RWPE1 (cell line): ENCODE measurements around the gene HS6ST3.

ENCODE experiments used
- CTCF ChIA-PET: fragments of 350-600 bp; sonication (Branson Sonifier 250); formaldehyde crosslinking; extraction: SDS; loops from one replicate; lab custom pipeline; 2021; lab: Yijun Ruan, JAX
- POLR2A ChIA-PET: fragments of 400-600 bp; formaldehyde crosslinking; extraction: SDS; loops from one replicate; lab custom pipeline; 2020; ENCODE audit warnings: antibody characterized with exemption; ENCODE audit not compliant: low non-redundant PET; lab: Yijun Ruan, JAX
- DNase-seq: peaks from one replicate; pipeline ENCODE4 v3.0.0; 2012; ENCODE audit warnings: low spot score
- H3K27ac ChIP-seq: fragments of 450-650 bp; 2 replicates; pipeline ENCODE4 v1.5.1; 2017
- CTCF ChIP-seq: fragments of 450-650 bp; conservative IDR thresholded peaks from 2 replicates; pipeline ENCODE4 v1.5.1; 2017; ENCODE audit warnings: low read depth, mild to moderate bottlenecking

HS6ST3 gene

GRCh38 chr13:96851856-96852445, 762.0 kb downstream of the HS6ST3 start:
- POLR2A ChIA-PET = no interaction called here
- no peak for DNase-seq
- CTCF ChIA-PET = no interaction called here
- no peak for TF ChIP-seq CTCF
- H3K27ac ChIP-seq = no peak overlapping the region

- TF ChIP-seq CTCF = no peak
- DNase-seq = no peak
- ChIA-PET CTCF (no interaction called here), POLR2A (no interaction called here)
- no peak overlapping the region for H3K27ac ChIP-seq
These were observed 768.4 kb downstream of the HS6ST3 start for GRCh38 chr13:96858133-96858826.

DNA sequence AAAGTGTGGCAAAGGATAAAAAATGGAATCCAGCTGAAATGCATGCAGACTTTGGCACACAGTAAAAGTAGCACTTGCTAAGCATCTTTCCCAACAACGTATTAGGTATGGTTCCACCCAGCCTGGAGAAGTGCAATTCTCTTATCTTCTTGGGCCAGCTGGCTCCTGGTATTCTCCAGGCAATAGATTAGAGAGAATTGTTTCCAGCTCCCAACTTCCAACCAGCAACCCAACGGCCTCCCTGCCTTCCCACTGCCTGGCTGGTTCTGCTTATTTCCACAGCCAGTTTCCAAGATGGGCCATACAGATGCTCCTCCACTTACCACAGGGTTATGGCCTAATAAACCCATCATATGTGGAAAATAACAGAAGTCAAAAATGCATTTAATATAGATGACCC, 771.0 kb downstream of the HS6ST3 start:
- ChIA-PET POLR2A (no interaction called here), CTCF (no interaction called here)
- no peak for DNase-seq

DNA sequence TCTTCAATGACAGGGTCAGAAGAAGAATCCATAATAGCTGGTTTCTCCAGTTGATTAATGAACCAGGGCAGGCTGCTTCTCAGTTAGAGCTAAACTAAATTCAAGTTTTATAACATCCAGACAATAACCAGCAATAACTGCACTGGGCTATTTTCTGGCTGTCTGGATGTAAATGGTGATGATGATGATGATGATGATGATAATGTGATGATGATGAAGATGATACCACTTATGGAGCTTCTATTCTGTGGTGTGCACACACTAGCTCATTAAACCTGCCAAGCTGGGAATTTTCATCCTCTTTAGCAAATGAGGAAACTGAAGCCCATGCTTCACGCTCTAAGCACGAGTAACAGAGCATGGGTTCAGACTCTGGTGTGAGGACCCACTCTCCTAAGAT, 772.2 kb downstream of the HS6ST3 start:
- ChIA-PET CTCF (no interaction called here), POLR2A (no interaction called here)
- no peak for TF ChIP-seq CTCF

More for the DNA sequence above, 771.0 kb downstream of the HS6ST3 start:
- H3K27ac ChIP-seq = no peak overlapping the region
- no peak for TF ChIP-seq CTCF

GRCh38 chr13:96862999-96863398, 773.1 kb downstream of the HS6ST3 start:
- TF ChIP-seq CTCF = no peak
- ChIA-PET CTCF (no interaction called here), POLR2A (no interaction called here)
- no peak for DNase-seq
- no peak overlapping the region for H3K27ac ChIP-seq

More for the DNA sequence above, 772.2 kb downstream of the HS6ST3 start:
- no peak overlapping the region for H3K27ac ChIP-seq
- DNase-seq = no peak

- ChIA-PET CTCF (no interaction called here), POLR2A (no interaction called here)
- DNase-seq = no peak
- TF ChIP-seq CTCF = no peak
- H3K27ac ChIP-seq = no peak overlapping the region
These were observed 781.6 kb downstream of the HS6ST3 start for GRCh38 chr13:96871469-96871868.
